ENCODE measurements around the gene CCDC192. TPM values are rescaled to one million over a fixed set of nuclear protein-coding genes. Genes with fewer than 3 reads are reported as not detected.
A peak's percentile ranks its signal among the peaks of the same experiment; 100 is the strongest.

The CCDC192 gene
- polyA plus RNA-seq (2013, experiment 1 of 2): 0.06 TPM
- polyA plus RNA-seq (2013, experiment 2 of 2): not detected

GRCh38 chr5:127702926-127703561, at the start of gene CCDC192:
Gene CCDC192 (plus strand): TSS chr5:127703391. CDS start chr5:127703446, 55 bp downstream.
- Histone ChIP-seq H3K18ac (ENCODE audit: low read depth in 1 of 2, low read length in 2 of 2) (no peak within 1 kb of the TSS), H2AFZ (ENCODE audit: low read depth, low read length) (no peak within 1 kb of the TSS), H4K91ac (ENCODE audit: low read length) (no peak within 1 kb of the TSS), H3K27me3 (ENCODE audit: control insufficient read depth in 1 of 2, insufficient read depth in 1 of 2, low read length in 2 of 2) (no peaks in the 10 kb centered on the region), H3K9ac (ENCODE audit: low read length) (no peak within 1 kb of the TSS), H3K23ac (ENCODE audit: low read length in 2 of 2) (no peak within 1 kb of the TSS), H3K14ac (ENCODE audit: low read length in 2 of 2) (no peak within 1 kb of the TSS), H2BK5ac (ENCODE audit: low read depth, low read length, poor library complexity, severe bottlenecking) (no peak within 1 kb of the TSS), H3K79me1 (replicated peaks; ENCODE audit: low read length, poor library complexity, severe bottlenecking) (no peaks in the 10 kb centered on the region), H2AK5ac (ENCODE audit: low read length, severe bottlenecking) (peak within 1 kb of the TSS; percentile 62), H3K4me2 (ENCODE audit: low read length, poor library complexity, severe bottlenecking) (no peak within 1 kb of the TSS), H3K4ac (ENCODE audit: low read depth in 1 of 2, low read length in 2 of 2) (no peak within 1 kb of the TSS), H2BK12ac (ENCODE audit: low read length in 2 of 2) (no peak within 1 kb of the TSS), H3K9me3 (ENCODE audit: control insufficient read depth, low read length) (no peaks in the 10 kb centered on the region), H3K36me3 (ENCODE audit: control insufficient read depth in 1 of 2, insufficient read depth in 2 of 2, low read depth in 1 of 2, low read length in 2 of 2) (no peaks in the 10 kb centered on the region), H4K8ac (ENCODE audit: low read length) (no peak within 1 kb of the TSS), H3K27ac (ENCODE audit: low read length, poor library complexity, severe bottlenecking) (no peak within 1 kb of the TSS), H2BK15ac (ENCODE audit: low read depth, poor library complexity, severe bottlenecking) (peak within 1 kb of the TSS; percentile 8), H3K4me3 (ENCODE audit: insufficient read depth in 1 of 2, low read depth in 1 of 2, low read length in 2 of 2) (no peak within 1 kb of the TSS), H3K4me1 (ENCODE audit: control insufficient read depth, insufficient read depth, low read depth, low read length) (peaks cover 2% of the 10 kb centered on the region), H2BK120ac (ENCODE audit: low read depth, low read length) (no peak within 1 kb of the TSS)
- WGBS: 80% methylated on average over 5 of the region's 5 CpGs
- DNase-seq: peak; percentile 29

- 81% methylated on average over 6 of the region's 6 CpGs for WGBS
These were observed 46.4 kb upstream of the CCDC192 start for GRCh38 chr5:127656825-127657224.

GRCh38 chr5:127660047-127660733, 43.0 kb upstream of the CCDC192 start:
- Histone ChIP-seq H2BK5ac (ENCODE audit: low read depth, low read length, poor library complexity, severe bottlenecking) (no peak overlapping the region), H2BK12ac (ENCODE audit: low read length in 2 of 2) (no peak overlapping the region), H3K4me1 (ENCODE audit: control insufficient read depth, insufficient read depth, low read depth, low read length) (no peaks in the 10 kb centered on the region), H2AK5ac (ENCODE audit: low read length, severe bottlenecking) (no peak overlapping the region), H3K27ac (ENCODE audit: low read length, poor library complexity, severe bottlenecking) (no peak overlapping the region), H3K23ac (ENCODE audit: low read length in 2 of 2) (no peak overlapping the region), H3K9ac (ENCODE audit: low read length) (no peak overlapping the region), H3K27me3 (ENCODE audit: control insufficient read depth in 1 of 2, insufficient read depth in 1 of 2, low read length in 2 of 2) (peaks cover 0 to 3% of the 10 kb centered on the region in 2 experiments), H3K79me1 (replicated peaks; ENCODE audit: low read length, poor library complexity, severe bottlenecking) (no peaks in the 10 kb centered on the region), H2AFZ (ENCODE audit: low read depth, low read length) (no peak overlapping the region), H3K4me3 (ENCODE audit: insufficient read depth in 1 of 2, low read depth in 1 of 2, low read length in 2 of 2) (no peak overlapping the region), H4K91ac (ENCODE audit: low read length) (no peak overlapping the region), H3K18ac (ENCODE audit: low read depth in 1 of 2, low read length in 2 of 2) (peak overlapping the region in 1 of 2 experiments; percentile 74), H3K9me3 (ENCODE audit: control insufficient read depth, low read length) (no peaks in the 10 kb centered on the region), H2BK120ac (ENCODE audit: low read depth, low read length) (no peak overlapping the region), H3K36me3 (ENCODE audit: control insufficient read depth in 1 of 2, insufficient read depth in 2 of 2, low read depth in 1 of 2, low read length in 2 of 2) (no peaks in the 10 kb centered on the region), H2BK15ac (ENCODE audit: low read depth, poor library complexity, severe bottlenecking) (no peak overlapping the region), H3K4me2 (ENCODE audit: low read length, poor library complexity, severe bottlenecking) (no peak overlapping the region), H3K14ac (ENCODE audit: low read length in 2 of 2) (no peak overlapping the region), H3K4ac (ENCODE audit: low read depth in 1 of 2, low read length in 2 of 2) (no peak overlapping the region), H4K8ac (ENCODE audit: low read length) (no peak overlapping the region)
- 88% methylated on average over 3 of the region's 3 CpGs for WGBS
- no peak for DNase-seq

More at GRCh38 chr5:127656825-127657224, 46.4 kb upstream of the CCDC192 start:
- H3K14ac ChIP-seq (ENCODE audit: low read length in 2 of 2): no peak overlapping the region
- no peak overlapping the region for H3K4me2 ChIP-seq (ENCODE audit: low read length, poor library complexity, severe bottlenecking)
- no peak overlapping the region for H2BK15ac ChIP-seq (ENCODE audit: low read depth, poor library complexity, severe bottlenecking)
- no peak overlapping the region for H2AFZ ChIP-seq (ENCODE audit: low read depth, low read length)
- H3K27ac ChIP-seq (ENCODE audit: low read length, poor library complexity, severe bottlenecking): no peak overlapping the region
- H2BK5ac ChIP-seq (ENCODE audit: low read depth, low read length, poor library complexity, severe bottlenecking): no peak overlapping the region
- H3K23ac ChIP-seq (ENCODE audit: low read length in 2 of 2): no peak overlapping the region
- no peak overlapping the region for H2AK5ac ChIP-seq (ENCODE audit: low read length, severe bottlenecking)
- H2BK120ac ChIP-seq (ENCODE audit: low read depth, low read length): no peak overlapping the region
- H3K27me3 ChIP-seq (ENCODE audit: control insufficient read depth in 1 of 2, insufficient read depth in 1 of 2, low read length in 2 of 2): peaks cover 0 to 3% of the 10 kb centered on the region in 2 experiments
- H3K4me3 ChIP-seq (ENCODE audit: insufficient read depth in 1 of 2, low read depth in 1 of 2, low read length in 2 of 2): no peak overlapping the region
- H3K4ac ChIP-seq (ENCODE audit: low read depth in 1 of 2, low read length in 2 of 2): no peak overlapping the region
- H3K9ac ChIP-seq (ENCODE audit: low read length): no peak overlapping the region
- no peaks in the 10 kb centered on the region for H3K9me3 ChIP-seq (ENCODE audit: control insufficient read depth, low read length)
- no peaks in the 10 kb centered on the region for H3K36me3 ChIP-seq (ENCODE audit: control insufficient read depth in 1 of 2, insufficient read depth in 2 of 2, low read depth in 1 of 2, low read length in 2 of 2)
- H4K91ac ChIP-seq (ENCODE audit: low read length): no peak overlapping the region
- H4K8ac ChIP-seq (ENCODE audit: low read length): no peak overlapping the region
- DNase-seq: no peak
- no peak overlapping the region for H2BK12ac ChIP-seq (ENCODE audit: low read length in 2 of 2)
- no peak overlapping the region for H3K18ac ChIP-seq (ENCODE audit: low read depth in 1 of 2, low read length in 2 of 2)
- H3K4me1 ChIP-seq (ENCODE audit: control insufficient read depth, insufficient read depth, low read depth, low read length): no peaks in the 10 kb centered on the region
- H3K79me1 ChIP-seq (replicated peaks; ENCODE audit: low read length, poor library complexity, severe bottlenecking): no peaks in the 10 kb centered on the region

GRCh38 chr5:127664093-127664492, 39.1 kb upstream of the CCDC192 start:
- no peaks in the 10 kb centered on the region for H3K9me3 ChIP-seq (ENCODE audit: control insufficient read depth, low read length)
- H3K4me3 ChIP-seq (ENCODE audit: insufficient read depth in 1 of 2, low read depth in 1 of 2, low read length in 2 of 2): no peak overlapping the region
- no peak overlapping the region for H4K91ac ChIP-seq (ENCODE audit: low read length)
- H2BK5ac ChIP-seq (ENCODE audit: low read depth, low read length, poor library complexity, severe bottlenecking): no peak overlapping the region
- no peak for DNase-seq
- no peak overlapping the region for H3K27ac ChIP-seq (ENCODE audit: low read length, poor library complexity, severe bottlenecking)
- no peaks in the 10 kb centered on the region for H3K36me3 ChIP-seq (ENCODE audit: control insufficient read depth in 1 of 2, insufficient read depth in 2 of 2, low read depth in 1 of 2, low read length in 2 of 2)
- H3K4me1 ChIP-seq (ENCODE audit: control insufficient read depth, insufficient read depth, low read depth, low read length): no peaks in the 10 kb centered on the region
- WGBS: 96% methylated on average over 5 of the region's 5 CpGs
- no peak overlapping the region for H4K8ac ChIP-seq (ENCODE audit: low read length)
- no peak overlapping the region for H2AK5ac ChIP-seq (ENCODE audit: low read length, severe bottlenecking)
- no peak overlapping the region for H3K18ac ChIP-seq (ENCODE audit: low read depth in 1 of 2, low read length in 2 of 2)
- H3K4ac ChIP-seq (ENCODE audit: low read depth in 1 of 2, low read length in 2 of 2): no peak overlapping the region
- H2BK15ac ChIP-seq (ENCODE audit: low read depth, poor library complexity, severe bottlenecking): no peak overlapping the region
- no peaks in the 10 kb centered on the region for H3K79me1 ChIP-seq (replicated peaks; ENCODE audit: low read length, poor library complexity, severe bottlenecking)
- H3K9ac ChIP-seq (ENCODE audit: low read length): no peak overlapping the region
- no peak overlapping the region for H2AFZ ChIP-seq (ENCODE audit: low read depth, low read length)
- no peak overlapping the region for H2BK120ac ChIP-seq (ENCODE audit: low read depth, low read length)
- no peak overlapping the region for H3K23ac ChIP-seq (ENCODE audit: low read length in 2 of 2)
- H3K27me3 ChIP-seq (ENCODE audit: control insufficient read depth in 1 of 2, insufficient read depth in 1 of 2, low read length in 2 of 2): no peaks in the 10 kb centered on the region
- H3K14ac ChIP-seq (ENCODE audit: low read length in 2 of 2): no peak overlapping the region
- no peak overlapping the region for H3K4me2 ChIP-seq (ENCODE audit: low read length, poor library complexity, severe bottlenecking)
- peak overlapping the region in 1 of 2 experiments; percentile 47 for H2BK12ac ChIP-seq (ENCODE audit: low read length in 2 of 2)

All from mesenchymal stem cell (in vitro differentiated cells and primary cell).